Measurements from ENCODE around the gene PDE9A. TPM values are rescaled to one million over a fixed set of nuclear protein-coding genes. Genes with fewer than 3 reads are reported as not detected.

PDE9A gene
- total RNA-seq, 1 donor from 2014 or later, result 13.1 TPM

DNA sequence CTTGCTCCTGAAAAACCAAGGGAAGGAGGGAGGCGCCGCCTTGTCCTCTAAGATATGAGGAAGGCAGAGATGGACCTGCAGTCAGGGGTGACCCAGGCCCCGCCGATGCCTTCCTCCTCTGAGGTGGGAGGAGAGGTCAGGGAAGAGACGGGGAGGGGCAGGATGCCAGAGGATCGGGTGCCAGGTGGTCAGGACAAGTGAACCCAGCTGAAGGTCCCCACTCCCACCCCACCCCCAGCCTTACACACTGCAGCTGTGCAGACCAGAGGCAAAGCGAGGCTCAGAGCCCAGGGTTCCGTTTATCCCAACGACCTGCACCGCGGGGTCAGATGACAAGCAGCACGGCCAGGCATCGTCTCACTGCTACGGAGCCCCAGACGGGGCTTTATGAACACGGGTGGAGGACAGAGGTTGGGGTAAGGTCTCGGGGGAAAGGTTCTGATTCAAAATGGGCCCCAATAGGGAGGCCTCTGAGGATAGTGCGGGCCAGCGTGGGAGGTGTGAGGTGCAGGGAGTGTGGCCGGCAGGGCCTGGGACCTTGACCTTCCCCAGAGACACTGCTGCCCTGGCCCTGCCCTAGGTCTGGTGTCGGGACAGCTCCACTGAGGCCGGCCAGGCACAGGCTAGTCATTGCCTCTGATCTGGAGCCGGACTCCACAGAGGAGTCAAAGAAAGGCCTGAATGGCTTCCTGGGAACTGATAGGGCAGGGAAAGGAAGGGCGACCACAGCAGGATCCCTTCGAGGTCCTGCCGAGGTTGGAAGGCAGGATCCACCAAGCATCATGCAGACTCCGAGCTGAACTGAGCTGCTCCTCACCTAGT, 113.5 kb downstream of the PDE9A start:
- DNase-seq, result no peak
- Mint-ChIP-seq H3K4me3 (no peak overlapping the region), H3K4me1 (no peaks in the 10 kb centered on the region), H3K9me3 (no peaks in the 10 kb centered on the region), H3K27ac (no peak overlapping the region), H3K27me3 (no peaks in the 10 kb centered on the region), H3K36me3 (ENCODE audit: low read depth) (peaks cover 21% of the 10 kb centered on the region)
- intact Hi-C loops (cut with micrococcal nuclease), result no loop called here

DNA sequence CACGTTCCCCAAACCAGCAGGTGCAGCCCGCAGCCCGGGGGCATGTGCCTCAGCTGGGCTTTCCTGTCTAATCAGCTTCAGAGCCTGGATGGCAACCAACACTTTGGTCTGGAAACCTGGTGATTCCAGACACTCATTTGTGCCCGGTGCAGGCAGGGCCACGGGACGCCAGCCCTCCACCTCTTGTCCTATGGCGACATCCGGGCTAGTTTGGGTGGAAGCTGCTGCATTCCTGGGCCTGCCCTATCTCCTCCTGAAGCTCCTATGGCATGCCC, 114.1 kb downstream of the PDE9A start:
- no peaks in the 10 kb centered on the region for H3K27me3 Mint-ChIP-seq
- peaks cover 21% of the 10 kb centered on the region for H3K36me3 Mint-ChIP-seq (ENCODE audit: low read depth)
- intact Hi-C loops (cut with micrococcal nuclease), result no loop called here
- no peak overlapping the region for H3K4me3 Mint-ChIP-seq
- no peaks in the 10 kb centered on the region for H3K4me1 Mint-ChIP-seq
- H3K27ac Mint-ChIP-seq, result no peak overlapping the region
- no peak for DNase-seq
- H3K9me3 Mint-ChIP-seq, result no peaks in the 10 kb centered on the region

DNA sequence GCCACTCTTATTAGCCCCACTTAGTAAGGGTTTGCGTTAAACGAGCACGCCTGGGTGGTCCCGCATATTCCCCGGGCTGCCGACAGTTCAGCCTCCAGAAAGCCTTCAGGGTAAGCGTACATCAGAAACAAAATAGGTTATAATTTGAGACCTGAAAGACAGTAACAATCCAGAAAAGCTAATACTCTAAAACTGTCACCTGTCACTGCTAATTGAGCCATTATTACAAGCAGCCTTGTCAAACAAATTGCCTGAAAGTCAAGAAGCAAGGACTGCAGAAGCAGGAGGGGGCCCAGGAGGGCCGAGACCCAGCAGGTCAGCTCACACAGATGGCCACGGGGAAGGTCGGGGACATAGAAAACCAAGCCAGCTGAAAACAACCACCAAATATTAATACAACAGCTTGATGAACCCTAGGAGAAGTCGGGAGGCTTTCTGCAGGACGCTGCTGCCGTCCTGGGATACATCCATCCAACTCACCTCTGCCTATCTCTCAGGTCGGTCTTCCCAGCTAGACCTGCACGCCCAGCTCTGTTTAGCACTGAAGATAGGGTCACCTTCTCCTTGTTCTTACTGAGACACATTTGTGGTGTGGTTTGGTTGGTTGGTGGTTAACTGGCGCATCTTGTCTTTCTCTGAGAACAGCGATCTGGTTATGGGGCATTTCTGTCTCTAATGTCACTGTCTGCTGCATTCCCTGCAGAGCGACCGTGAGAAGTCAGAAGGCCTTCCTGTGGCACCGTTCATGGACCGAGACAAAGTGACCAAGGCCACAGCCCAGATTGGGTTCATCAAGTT, 115.1 kb downstream of the PDE9A start:
- peaks cover 22% of the 10 kb centered on the region for H3K36me3 Mint-ChIP-seq (ENCODE audit: low read depth)
- no peaks in the 10 kb centered on the region for H3K9me3 Mint-ChIP-seq
- H3K4me1 Mint-ChIP-seq, result no peaks in the 10 kb centered on the region
- H3K27me3 Mint-ChIP-seq, result no peaks in the 10 kb centered on the region
- intact Hi-C loops (cut with micrococcal nuclease), result no loop called here
- no peak overlapping the region for H3K4me3 Mint-ChIP-seq
- no peak for DNase-seq
- H3K27ac Mint-ChIP-seq, result no peak overlapping the region

DNA sequence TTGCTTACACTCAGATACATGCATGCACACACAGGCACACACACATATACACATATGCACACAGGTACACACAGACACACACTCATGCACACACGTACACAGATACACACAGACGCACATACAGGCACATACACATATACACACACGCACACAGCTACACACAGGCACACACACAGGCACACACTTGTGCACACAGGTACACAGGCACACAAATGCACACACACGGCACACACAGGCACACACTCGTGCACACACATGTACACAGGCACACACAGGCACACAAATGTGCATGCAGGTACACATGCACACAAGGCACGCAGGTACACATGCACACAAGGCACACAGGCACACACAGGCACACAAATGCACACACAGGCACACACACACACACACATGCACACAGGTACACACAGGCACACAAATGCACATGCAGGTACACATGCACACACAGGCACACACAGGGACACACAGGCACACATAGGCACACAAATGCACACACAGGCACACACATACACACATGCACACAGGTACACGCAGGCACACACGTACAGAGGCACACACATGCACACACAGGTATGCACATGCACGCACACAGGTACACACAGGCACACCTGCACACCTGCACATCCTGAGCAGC, 115.9 kb downstream of the PDE9A start:
- Mint-ChIP-seq H3K4me3 (no peak overlapping the region), H3K4me1 (no peaks in the 10 kb centered on the region), H3K9me3 (no peaks in the 10 kb centered on the region), H3K36me3 (ENCODE audit: low read depth) (peaks cover 24% of the 10 kb centered on the region), H3K27me3 (no peaks in the 10 kb centered on the region), H3K27ac (no peak overlapping the region)
- intact Hi-C loops (cut with micrococcal nuclease), result no loop called here
- no peak for DNase-seq

DNA sequence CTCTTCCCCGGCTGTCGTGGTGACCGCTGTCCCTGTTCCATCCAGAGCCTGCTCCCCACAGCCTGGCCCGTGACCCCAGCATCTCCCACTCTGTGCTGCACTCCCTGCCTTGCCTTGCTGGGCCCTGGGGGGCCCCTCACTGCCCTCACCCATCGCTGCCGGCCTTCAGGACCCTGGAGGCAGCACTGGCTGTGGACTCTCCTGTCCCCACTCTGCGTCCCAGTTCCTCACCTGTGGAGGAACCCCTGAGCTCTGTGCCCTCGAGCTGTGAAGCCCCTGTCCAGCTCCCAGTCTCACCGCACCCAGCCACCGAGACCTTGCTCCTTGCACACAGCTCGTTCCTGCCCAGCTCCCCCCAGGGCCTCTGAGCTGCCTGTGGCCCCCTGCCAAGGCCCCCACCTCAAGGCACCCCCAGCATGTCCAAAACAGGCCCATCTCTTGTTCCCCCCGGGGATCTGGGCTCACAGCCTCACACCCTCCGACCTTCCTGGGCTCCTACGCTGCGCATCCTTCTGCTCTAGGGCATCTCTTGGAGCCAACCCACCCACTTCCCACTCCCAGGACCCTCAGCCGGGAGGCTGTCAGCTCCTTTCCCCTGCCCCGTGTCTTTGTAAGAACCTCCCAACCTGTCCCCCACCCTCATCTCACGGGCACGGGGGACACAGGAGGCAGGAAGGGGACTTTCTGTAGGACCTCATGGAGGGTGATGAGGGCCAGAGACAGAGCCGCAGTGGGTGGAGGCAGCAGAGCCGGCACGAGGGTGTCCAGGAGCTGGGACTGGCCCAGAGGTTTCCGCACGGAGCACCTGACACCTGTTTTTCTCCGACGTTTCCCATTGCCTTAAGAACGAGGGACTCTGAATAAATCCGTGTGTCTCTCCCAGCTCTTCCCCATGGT, 116.6 kb downstream of the PDE9A start:
- Mint-ChIP-seq H3K4me1 (no peaks in the 10 kb centered on the region), H3K27me3 (no peaks in the 10 kb centered on the region), H3K9me3 (no peaks in the 10 kb centered on the region), H3K27ac (no peak overlapping the region), H3K36me3 (ENCODE audit: low read depth) (peaks cover 22% of the 10 kb centered on the region), H3K4me3 (no peak overlapping the region)
- no peak for DNase-seq
- intact Hi-C loops (cut with micrococcal nuclease), result no loop called here

DNA sequence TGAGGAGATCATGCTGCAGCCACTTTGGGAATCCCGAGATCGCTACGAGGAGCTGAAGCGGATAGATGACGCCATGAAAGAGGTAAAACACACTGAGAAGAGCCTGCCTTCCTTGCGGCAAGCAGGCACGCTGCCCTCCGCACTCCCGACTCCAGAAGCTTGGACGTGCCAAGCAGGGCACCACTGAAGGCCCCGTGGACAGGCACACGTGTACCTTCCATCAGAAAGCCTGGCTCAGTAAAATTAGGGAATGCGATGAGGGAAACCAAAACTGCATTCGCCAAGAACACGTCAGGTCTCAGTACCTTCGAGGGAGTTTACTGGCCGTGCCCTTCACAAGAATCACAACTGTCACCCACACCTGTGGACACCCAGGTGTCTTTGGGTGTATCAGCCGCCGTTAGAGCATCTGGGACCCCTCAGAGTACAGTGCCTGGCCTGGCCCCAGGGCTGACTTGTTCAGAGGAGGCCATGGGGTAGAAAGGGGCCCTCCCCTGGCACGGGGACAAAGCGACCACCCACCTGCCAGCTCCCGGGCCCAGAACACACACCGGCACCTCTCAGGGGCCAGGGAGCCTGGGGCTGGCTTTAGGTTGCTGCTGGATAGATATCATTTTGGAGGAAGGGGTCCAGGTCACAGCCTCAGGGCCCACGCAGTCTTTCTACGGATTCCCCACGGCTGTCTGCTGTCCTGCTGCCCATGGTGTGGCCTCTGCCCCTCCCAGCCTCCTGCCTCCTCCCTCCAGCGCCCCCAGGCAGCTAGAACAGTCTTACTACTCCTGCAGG, 117.5 kb downstream of the PDE9A start:
- DNase-seq, result no peak
- intact Hi-C loops (cut with micrococcal nuclease), result no loop called here
- Mint-ChIP-seq H3K27ac (no peak overlapping the region), H3K4me3 (no peak overlapping the region), H3K36me3 (ENCODE audit: low read depth) (peaks cover 22% of the 10 kb centered on the region), H3K4me1 (no peaks in the 10 kb centered on the region), H3K27me3 (no peaks in the 10 kb centered on the region), H3K9me3 (no peaks in the 10 kb centered on the region)

DNA sequence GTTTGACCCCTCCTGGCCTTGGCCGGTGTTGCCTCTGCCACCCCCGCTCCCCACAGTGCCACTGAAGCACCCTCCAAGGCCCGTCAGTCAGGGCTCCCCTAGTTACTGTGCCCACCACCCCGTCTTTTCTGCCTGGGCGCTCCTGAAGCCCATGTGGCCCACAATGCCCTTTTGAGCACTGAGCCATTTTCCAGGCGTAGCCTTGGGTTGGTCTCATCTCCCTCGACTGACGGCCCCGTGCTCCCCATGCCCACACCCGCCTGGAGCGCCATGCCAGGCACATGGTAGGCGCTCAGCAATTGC, 118.0 kb downstream of the PDE9A start:
- H3K27ac Mint-ChIP-seq, result no peak overlapping the region
- no peaks in the 10 kb centered on the region for H3K9me3 Mint-ChIP-seq
- H3K27me3 Mint-ChIP-seq, result peaks cover under 1% of the 10 kb centered on the region
- intact Hi-C loops (cut with micrococcal nuclease), result no loop called here
- no peak overlapping the region for H3K4me3 Mint-ChIP-seq
- no peak for DNase-seq
- H3K36me3 Mint-ChIP-seq (ENCODE audit: low read depth), result peaks cover 22% of the 10 kb centered on the region
- H3K4me1 Mint-ChIP-seq, result peaks cover 1% of the 10 kb centered on the region

DNA sequence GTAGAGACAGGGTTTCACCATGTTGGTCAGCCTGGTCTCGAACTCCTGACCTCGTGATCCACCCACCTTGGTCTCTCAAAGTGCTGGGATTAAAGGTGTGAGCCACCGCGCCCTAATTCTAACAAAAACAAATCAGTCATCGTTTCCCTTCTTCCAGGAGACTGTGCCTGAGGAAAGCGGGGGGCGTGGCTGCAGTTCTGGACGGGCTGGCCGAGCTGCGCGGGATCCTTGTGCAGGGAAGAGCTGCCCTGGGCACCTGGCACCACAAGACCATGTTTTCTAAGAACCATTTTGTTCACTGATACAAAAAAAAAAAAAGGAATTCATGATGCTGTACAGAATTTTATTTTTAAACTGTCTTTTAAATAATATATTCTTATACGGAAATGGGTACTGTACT, 121.7 kb downstream of the PDE9A start:
- H3K27ac Mint-ChIP-seq, result no peak overlapping the region
- intact Hi-C loops (cut with micrococcal nuclease), result no loop called here
- peaks cover 8% of the 10 kb centered on the region for H3K27me3 Mint-ChIP-seq
- no peak overlapping the region for H3K4me3 Mint-ChIP-seq
- DNase-seq, result no peak
- H3K9me3 Mint-ChIP-seq, result no peaks in the 10 kb centered on the region
- H3K36me3 Mint-ChIP-seq (ENCODE audit: low read depth), result peaks cover 13% of the 10 kb centered on the region
- peaks cover 3% of the 10 kb centered on the region for H3K4me1 Mint-ChIP-seq

DNA sequence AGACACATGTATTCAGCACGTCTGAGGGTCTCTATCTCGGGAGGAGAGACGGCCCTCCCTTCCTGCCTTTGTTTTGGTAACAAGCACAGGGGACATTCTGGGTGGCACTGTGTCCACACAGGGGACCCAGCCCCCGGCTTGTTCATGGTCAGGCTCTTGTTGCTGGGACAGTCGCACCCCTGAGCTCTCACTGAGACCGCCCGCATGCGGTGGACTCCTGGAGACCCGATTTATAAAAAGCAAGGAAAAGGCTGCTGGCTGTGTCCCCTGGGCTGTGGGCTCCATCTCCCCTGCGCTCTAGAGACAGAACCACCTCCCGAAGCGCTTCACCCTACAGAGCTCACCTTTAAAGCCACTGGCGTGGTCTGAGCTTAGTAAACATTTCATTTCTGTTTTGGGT, 122.5 kb downstream of the PDE9A start:
- H3K27ac Mint-ChIP-seq, result no peak overlapping the region
- peaks cover 16% of the 10 kb centered on the region for H3K27me3 Mint-ChIP-seq
- H3K4me3 Mint-ChIP-seq, result no peak overlapping the region
- no peaks in the 10 kb centered on the region for H3K9me3 Mint-ChIP-seq
- H3K4me1 Mint-ChIP-seq, result peaks cover 3% of the 10 kb centered on the region
- H3K36me3 Mint-ChIP-seq (ENCODE audit: low read depth), result peaks cover 13% of the 10 kb centered on the region
- intact Hi-C loops (cut with micrococcal nuclease), result no loop called here
- no peak for DNase-seq

DNA sequence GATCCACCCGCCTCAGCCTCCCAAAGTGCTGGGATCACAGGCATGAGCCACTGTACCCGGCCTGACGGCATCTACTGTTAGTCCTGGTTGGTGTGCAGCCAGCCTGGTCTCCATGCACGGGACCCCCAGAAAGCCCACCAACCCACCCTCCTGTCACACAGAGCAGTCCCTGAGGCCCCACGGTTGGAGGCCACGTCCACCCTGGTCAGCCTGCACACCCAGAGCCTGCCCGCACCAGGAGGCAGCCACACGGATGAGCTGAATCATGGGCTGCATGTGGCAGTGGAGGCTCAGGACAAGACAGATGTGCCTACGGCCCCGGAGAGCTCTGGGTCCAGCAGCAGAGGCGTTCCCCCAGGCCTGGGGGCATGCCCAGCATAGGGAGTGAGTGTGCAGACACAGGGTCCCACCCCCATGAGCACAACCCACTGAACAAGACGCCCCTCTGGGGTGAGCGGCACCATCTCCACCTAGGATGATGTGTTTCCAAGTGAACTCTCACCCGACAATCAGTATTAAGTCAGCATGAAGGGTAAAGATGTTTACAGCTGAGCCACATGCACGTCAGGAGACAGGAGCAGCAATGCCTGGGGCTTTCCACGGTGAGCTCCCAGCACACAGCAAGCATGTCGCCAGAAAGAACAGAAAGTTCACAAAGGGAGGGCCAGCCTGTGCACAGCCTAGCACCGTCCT, 123.8 kb downstream of the PDE9A start:
- Mint-ChIP-seq H3K36me3 (ENCODE audit: low read depth) (peaks cover 10% of the 10 kb centered on the region), H3K9me3 (no peaks in the 10 kb centered on the region), H3K27ac (no peak overlapping the region), H3K4me1 (peaks cover 12% of the 10 kb centered on the region), H3K27me3 (peaks cover 26% of the 10 kb centered on the region), H3K4me3 (no peak overlapping the region)
- DNase-seq, result no peak
- intact Hi-C loops (cut with micrococcal nuclease), result no loop called here

DNA sequence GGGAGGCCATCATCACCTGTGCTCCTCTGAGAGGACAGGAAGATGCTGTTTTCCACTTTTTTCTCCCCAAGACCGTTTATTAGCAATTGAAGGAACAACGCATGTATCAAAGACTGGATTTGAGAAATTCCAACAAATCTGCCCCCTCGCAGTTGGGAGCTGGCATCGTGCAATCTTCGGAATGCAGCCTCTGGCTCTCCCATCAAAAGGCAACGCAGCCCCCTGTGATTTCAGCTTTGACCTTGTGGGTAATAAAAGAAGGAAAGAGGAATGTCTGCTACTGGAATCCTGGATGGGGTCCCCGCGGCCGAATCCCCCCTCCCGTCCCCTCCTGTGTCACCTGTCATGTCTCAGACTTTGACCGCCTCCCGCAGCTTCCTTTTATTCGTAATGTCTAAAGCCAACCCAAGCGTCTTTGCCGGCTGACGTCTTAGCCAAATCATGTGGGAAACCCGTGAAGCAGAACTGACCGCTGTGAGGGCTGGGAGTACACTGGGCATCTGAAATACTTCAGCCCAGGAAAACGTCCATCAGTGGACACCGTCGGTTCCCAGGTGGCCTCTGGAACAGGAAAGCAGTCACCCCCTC, 124.4 kb downstream of the PDE9A start:
- H3K36me3 Mint-ChIP-seq (ENCODE audit: low read depth), result peaks cover 6% of the 10 kb centered on the region
- no peak overlapping the region for H3K27ac Mint-ChIP-seq
- no peak for DNase-seq
- H3K9me3 Mint-ChIP-seq, result no peaks in the 10 kb centered on the region
- no peak overlapping the region for H3K4me3 Mint-ChIP-seq
- H3K27me3 Mint-ChIP-seq, result peaks cover 30% of the 10 kb centered on the region
- intact Hi-C loops (cut with micrococcal nuclease), result no loop called here
- peaks cover 17% of the 10 kb centered on the region for H3K4me1 Mint-ChIP-seq

DNA sequence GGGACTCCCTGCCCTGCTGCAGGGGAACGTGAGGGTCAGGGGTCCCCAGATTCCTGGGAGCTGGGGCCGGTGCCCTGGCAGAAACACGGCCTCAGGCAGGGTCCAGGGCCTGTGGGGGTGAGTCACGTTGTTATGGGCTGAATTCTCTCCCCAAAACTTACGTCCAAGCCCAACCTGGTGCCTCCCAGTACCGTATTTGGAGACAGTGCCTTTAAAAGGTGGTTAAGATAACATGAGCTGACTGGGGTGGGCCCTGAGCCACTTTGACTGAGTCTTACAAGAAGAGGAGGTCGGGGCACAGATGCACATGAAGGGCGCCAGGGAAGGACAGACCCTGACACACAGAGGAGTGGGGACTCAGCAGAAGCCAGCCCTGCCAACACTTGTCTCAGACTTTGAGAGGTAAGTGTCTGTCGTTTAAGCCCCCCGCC, 126.0 kb downstream of the PDE9A start:
- H3K9me3 Mint-ChIP-seq, result no peaks in the 10 kb centered on the region

More for the DNA sequence above, 126.0 kb downstream of the PDE9A start:
- no peak for DNase-seq
- Mint-ChIP-seq H3K4me1 (peaks cover 25% of the 10 kb centered on the region), H3K27me3 (peaks cover 30% of the 10 kb centered on the region), H3K27ac (no peak overlapping the region), H3K36me3 (ENCODE audit: low read depth) (peaks cover 2% of the 10 kb centered on the region), H3K4me3 (no peak overlapping the region)
- intact Hi-C loops (cut with micrococcal nuclease), result no loop called here
